HEK293 (cell line): ENCODE data around the gene PLCZ1.

Experiments used
- GLIS1 ChIP-seq: fragments of 450-650 bp; formaldehyde crosslinking; IDR thresholded peaks from 2 replicates; pipeline ENCODE4 v1.5.1; 2016; ENCODE audit warnings: missing biosample characterization, missing genetic modification characterization
- TCF7L2 ChIP-seq: IDR thresholded peaks from 2 replicates; pipeline ENCODE4 v1.6.1; 2011; ENCODE audit warnings: low read depth, mild to moderate bottlenecking, inconsistent platforms, low read length, moderate library complexity, borderline replicate concordance
- YY1 ChIP-seq: fragments of 450-650 bp; formaldehyde crosslinking; IDR thresholded peaks from 2 replicates; pipeline ENCODE4 v1.5.1; 2018; ENCODE audit warnings: missing biosample characterization, missing genetic modification characterization
- ZNF121 ChIP-seq: fragments of 450-650 bp; formaldehyde crosslinking; IDR thresholded peaks from 2 replicates; pipeline ENCODE4 v1.5.1; 2016; ENCODE audit warnings: missing biosample characterization, missing genetic modification characterization
- ZNF138 ChIP-seq: fragments of 450-650 bp; formaldehyde crosslinking; IDR thresholded peaks from 2 replicates; pipeline ENCODE4 v1.5.1; 2016; ENCODE audit warnings: missing biosample characterization, missing genetic modification characterization, borderline replicate concordance
- ZNF146 ChIP-seq: fragments of 450-650 bp; formaldehyde crosslinking; IDR thresholded peaks from 2 replicates; pipeline ENCODE4 v1.5.1; 2016; ENCODE audit warnings: missing biosample characterization, missing genetic modification characterization
- ZNF311 ChIP-seq: fragments of 450-650 bp; formaldehyde crosslinking; IDR thresholded peaks from 2 replicates; pipeline ENCODE4 v1.5.1; 2017; ENCODE audit warnings: missing biosample characterization, missing genetic modification characterization, borderline replicate concordance
- ZNF48 ChIP-seq: fragments of 450-650 bp; formaldehyde crosslinking; IDR thresholded peaks from 2 replicates; pipeline ENCODE4 v1.5.1; 2016; ENCODE audit warnings: missing biosample characterization, missing genetic modification characterization
- ZNF624 ChIP-seq: fragments of 450-650 bp; formaldehyde crosslinking; IDR thresholded peaks from 2 replicates; pipeline ENCODE4 v1.5.1; 2017; ENCODE audit warnings: missing biosample characterization, missing genetic modification characterization
- TF ChIP-seq, protein P1 (sequence below): fragments of 450-650 bp; formaldehyde crosslinking; IDR thresholded peaks from 2 replicates; pipeline ENCODE4 v1.5.1; 2016; ENCODE audit warnings: missing biosample characterization, missing genetic modification characterization
- TF ChIP-seq, protein P2 (sequence below): fragments of 450-650 bp; formaldehyde crosslinking; IDR thresholded peaks from 2 replicates; pipeline ENCODE4 v1.5.1; 2016; ENCODE audit warnings: missing biosample characterization, missing genetic modification characterization
- TF ChIP-seq, protein P3 (sequence below): fragments of 450-650 bp; formaldehyde crosslinking; IDR thresholded peaks from 2 replicates; pipeline ENCODE4 v1.5.1; 2016; ENCODE audit warnings: missing biosample characterization, missing genetic modification characterization
- TF ChIP-seq, protein P4 (sequence below): fragments of 450-650 bp; formaldehyde crosslinking; IDR thresholded peaks from 2 replicates; pipeline ENCODE4 v1.5.1; 2016; ENCODE audit warnings: missing biosample characterization, missing genetic modification characterization, borderline replicate concordance

DNA sequence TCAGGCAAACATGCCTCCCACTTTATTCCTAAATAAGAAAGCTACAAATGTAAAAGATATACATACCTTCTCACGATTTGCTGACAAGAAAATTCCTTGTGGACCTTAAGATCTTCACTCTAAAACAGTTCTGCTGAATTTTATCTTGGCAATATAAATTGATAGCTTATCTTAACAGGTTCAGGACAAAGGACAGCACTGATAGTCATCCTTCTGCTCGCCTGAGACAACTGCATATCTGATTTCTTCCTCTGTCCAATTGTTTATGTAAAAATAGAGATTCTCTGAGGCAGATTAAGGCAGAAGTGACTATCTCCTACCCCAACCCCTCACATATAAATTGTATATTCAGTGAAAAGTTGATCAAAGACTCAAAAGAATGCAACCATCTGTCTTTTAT is 45.0 kb upstream of the PLCZ1 start:
- TF ChIP-seq, protein P1, sequence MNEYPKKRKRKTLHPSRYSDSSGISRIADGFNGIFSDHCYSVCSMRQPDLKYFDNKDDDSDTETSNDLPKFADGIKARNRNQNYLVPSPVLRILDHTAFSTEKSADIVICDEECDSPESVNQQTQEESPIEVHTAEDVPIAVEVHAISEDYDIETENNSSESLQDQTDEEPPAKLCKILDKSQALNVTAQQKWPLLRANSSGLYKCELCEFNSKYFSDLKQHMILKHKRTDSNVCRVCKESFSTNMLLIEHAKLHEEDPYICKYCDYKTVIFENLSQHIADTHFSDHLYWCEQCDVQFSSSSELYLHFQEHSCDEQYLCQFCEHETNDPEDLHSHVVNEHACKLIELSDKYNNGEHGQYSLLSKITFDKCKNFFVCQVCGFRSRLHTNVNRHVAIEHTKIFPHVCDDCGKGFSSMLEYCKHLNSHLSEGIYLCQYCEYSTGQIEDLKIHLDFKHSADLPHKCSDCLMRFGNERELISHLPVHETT (tag by site-specific recombination), result no peak
- no peak for TF ChIP-seq ZNF121 (tag by site-specific recombination)
- TF ChIP-seq YY1 (tag by site-specific recombination), result no peak
- TF ChIP-seq, protein P2, sequence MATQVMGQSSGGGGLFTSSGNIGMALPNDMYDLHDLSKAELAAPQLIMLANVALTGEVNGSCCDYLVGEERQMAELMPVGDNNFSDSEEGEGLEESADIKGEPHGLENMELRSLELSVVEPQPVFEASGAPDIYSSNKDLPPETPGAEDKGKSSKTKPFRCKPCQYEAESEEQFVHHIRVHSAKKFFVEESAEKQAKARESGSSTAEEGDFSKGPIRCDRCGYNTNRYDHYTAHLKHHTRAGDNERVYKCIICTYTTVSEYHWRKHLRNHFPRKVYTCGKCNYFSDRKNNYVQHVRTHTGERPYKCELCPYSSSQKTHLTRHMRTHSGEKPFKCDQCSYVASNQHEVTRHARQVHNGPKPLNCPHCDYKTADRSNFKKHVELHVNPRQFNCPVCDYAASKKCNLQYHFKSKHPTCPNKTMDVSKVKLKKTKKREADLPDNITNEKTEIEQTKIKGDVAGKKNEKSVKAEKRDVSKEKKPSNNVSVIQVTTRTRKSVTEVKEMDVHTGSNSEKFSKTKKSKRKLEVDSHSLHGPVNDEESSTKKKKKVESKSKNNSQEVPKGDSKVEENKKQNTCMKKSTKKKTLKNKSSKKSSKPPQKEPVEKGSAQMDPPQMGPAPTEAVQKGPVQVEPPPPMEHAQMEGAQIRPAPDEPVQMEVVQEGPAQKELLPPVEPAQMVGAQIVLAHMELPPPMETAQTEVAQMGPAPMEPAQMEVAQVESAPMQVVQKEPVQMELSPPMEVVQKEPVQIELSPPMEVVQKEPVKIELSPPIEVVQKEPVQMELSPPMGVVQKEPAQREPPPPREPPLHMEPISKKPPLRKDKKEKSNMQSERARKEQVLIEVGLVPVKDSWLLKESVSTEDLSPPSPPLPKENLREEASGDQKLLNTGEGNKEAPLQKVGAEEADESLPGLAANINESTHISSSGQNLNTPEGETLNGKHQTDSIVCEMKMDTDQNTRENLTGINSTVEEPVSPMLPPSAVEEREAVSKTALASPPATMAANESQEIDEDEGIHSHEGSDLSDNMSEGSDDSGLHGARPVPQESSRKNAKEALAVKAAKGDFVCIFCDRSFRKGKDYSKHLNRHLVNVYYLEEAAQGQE (tag by site-specific recombination), result peak; percentile 73
- TF ChIP-seq, protein P3, sequence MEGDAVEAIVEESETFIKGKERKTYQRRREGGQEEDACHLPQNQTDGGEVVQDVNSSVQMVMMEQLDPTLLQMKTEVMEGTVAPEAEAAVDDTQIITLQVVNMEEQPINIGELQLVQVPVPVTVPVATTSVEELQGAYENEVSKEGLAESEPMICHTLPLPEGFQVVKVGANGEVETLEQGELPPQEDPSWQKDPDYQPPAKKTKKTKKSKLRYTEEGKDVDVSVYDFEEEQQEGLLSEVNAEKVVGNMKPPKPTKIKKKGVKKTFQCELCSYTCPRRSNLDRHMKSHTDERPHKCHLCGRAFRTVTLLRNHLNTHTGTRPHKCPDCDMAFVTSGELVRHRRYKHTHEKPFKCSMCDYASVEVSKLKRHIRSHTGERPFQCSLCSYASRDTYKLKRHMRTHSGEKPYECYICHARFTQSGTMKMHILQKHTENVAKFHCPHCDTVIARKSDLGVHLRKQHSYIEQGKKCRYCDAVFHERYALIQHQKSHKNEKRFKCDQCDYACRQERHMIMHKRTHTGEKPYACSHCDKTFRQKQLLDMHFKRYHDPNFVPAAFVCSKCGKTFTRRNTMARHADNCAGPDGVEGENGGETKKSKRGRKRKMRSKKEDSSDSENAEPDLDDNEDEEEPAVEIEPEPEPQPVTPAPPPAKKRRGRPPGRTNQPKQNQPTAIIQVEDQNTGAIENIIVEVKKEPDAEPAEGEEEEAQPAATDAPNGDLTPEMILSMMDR, result no peak
- no peak for TF ChIP-seq ZNF311 (tag by site-specific recombination)
- TF ChIP-seq GLIS1 (tag by site-specific recombination), result no peak
- TF ChIP-seq TCF7L2, result no peak
- no peak for TF ChIP-seq ZNF138 (tag by site-specific recombination)
- TF ChIP-seq ZNF48 (tag by site-specific recombination), result no peak
- TF ChIP-seq ZNF146 (tag by site-specific recombination), result no peak
- no peak for TF ChIP-seq ZNF624 (tag by site-specific recombination)
- TF ChIP-seq, protein P4, sequence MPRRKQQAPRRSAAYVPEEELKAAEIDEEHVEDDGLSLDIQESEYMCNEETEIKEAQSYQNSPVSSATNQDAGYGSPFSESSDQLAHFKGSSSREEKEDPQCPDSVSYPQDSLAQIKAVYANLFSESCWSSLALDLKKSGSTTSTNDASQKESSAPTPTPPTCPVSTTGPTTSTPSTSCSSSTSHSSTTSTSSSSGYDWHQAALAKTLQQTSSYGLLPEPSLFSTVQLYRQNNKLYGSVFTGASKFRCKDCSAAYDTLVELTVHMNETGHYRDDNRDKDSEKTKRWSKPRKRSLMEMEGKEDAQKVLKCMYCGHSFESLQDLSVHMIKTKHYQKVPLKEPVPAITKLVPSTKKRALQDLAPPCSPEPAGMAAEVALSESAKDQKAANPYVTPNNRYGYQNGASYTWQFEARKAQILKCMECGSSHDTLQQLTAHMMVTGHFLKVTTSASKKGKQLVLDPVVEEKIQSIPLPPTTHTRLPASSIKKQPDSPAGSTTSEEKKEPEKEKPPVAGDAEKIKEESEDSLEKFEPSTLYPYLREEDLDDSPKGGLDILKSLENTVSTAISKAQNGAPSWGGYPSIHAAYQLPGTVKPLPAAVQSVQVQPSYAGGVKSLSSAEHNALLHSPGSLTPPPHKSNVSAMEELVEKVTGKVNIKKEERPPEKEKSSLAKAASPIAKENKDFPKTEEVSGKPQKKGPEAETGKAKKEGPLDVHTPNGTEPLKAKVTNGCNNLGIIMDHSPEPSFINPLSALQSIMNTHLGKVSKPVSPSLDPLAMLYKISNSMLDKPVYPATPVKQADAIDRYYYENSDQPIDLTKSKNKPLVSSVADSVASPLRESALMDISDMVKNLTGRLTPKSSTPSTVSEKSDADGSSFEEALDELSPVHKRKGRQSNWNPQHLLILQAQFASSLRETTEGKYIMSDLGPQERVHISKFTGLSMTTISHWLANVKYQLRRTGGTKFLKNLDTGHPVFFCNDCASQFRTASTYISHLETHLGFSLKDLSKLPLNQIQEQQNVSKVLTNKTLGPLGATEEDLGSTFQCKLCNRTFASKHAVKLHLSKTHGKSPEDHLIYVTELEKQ (tag by site-specific recombination), result no peak
